ENCODE measurements around the gene TYROBP.
A peak's percentile ranks its signal among the peaks of the same experiment; 100 is the strongest.

TYROBP gene

DNA sequence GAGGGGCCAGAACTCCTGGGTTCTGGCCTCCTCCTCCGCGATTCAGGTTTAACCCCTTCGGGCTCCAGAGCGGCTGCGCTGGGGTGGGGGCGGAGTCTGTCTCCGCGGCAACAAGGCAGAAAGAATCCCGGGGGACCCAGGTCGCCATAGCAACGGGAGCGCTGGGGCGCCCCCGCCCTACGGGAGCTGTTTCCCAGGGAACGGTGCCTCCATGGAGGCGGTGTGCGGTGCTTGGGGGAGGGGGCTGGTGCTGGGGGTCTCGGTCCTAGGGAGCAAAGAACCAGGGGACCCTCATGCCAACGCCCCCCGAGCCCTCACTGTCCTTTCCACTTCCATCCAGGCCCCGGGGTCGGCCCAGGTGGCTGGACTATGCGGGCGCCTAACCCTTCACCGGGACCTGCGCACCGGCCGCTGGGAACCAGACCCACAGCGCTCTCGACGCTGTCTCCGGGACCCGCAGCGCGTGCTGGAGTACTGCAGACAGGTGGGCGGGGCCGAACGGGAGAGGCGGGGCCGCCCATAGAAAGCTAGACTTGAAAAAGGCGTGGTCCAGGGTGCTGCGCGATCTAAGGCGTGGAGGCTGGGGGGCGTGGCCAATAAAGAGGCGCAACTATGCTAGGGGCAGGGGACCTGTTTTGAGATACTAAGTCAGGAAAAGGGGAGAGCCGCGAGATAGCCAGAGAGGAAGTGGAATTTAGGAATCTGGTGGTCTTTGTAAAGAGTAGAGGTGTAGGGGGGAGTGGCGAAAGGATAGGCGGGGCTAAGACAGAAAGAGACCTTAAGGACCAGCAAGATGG is 38.6 kb downstream of the TYROBP start:
- peak; percentile 99 for DNase-seq

DNA sequence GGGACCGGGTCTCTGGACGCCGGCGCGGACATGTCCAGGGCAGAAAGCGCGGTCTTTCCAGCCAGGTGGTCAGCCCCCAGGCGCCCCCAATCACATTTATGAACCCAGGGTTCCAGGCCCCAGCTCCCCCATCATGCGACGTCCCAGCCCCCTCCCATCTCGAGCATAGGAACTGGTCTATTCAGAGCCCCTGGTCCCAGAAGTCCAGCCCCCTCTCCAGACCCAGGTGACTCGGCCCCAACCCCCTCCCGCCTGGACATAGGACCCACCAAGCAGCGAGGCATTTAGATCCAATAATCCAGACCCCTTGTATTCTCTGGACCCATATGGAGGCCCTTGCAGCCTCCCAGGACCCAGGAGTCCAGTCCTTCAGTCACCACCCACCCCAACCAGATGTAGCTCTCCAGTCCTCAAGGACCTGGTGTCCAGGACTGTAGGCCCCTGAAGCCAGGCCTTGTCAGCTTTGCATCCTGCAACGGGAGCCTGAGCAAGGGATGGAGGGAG is 39.2 kb downstream of the TYROBP start:
- peak; percentile 86 for DNase-seq

DNA sequence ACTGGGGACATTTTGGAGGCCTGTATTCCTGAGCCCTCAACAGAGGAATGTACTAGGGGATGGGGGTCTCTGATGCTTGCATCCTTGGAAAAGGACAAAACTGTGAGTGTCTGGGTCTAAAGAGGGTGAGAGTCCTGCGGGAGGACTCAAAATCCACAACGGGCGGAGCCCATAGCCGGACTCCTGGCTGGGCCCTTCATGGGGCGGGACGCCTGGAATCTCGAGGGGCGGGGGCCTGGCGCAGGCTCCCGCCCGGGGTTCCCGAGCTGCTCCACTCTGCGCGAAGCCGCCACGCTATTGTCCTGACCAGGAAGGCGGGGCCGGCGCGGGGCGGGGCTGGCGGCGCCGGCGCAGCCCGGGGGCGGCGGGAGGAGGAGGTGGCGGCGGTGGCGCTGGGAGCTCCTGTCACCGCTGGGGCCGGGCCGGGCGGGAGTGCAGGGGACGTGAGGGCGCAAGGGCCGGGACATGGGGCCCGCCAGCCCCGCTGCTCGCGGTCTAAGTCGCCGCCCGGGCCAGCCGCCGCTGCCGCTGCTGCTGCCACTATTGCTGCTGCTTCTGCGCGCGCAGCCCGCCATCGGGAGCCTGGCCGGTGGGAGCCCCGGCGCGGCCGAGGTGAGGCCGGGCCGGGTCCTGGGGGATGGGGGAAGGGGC is 39.8 kb downstream of the TYROBP start, which contains the start of gene APLP1:
Gene APLP1, plus strand, starts transcription at position 403 of the 651 bp plus-strand sequence. Its CDS starts 63 bp downstream, at position 466.
- peak; percentile 93 for DNase-seq

DNA sequence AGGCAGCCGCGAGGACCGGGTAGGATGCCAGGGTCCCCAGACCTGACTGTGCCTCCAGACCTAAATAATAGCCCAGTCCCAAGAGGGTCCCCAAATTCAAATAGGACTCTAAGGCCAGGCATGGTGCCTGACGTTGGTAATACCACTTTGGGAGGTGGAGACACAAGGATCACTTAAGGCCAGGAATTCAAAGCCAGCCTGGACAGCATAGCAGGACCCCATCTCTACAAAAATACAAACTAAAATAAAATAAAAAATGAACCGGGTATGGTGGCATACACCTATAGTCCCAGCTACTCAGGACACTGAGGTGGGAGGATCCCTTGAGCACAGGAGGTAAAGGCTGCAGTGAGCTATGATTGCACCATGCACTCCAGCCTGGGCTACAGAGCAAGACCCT is 45.1 kb downstream of the TYROBP start:
- no peak for DNase-seq

DNA sequence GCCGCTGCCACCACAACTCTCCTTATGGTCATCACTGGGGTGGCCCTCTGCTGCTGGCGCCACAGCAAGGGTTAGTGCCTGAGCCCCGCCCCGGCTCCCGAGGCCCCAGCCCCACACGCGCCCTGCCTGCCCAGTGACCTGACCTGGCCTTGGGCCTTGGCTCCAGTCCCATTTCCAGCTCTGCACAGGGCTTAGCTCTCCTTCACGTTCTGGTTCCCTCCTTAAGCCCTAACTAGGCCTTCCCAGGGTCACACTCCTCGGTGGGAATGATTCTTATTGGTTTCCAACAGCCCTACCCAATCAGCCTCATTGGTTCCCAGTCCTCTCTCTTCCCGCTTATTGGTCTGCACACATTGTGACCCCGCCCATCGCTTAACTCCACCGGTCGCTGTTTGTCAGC is 45.6 kb downstream of the TYROBP start:
- peak; percentile 38 for DNase-seq

DNA sequence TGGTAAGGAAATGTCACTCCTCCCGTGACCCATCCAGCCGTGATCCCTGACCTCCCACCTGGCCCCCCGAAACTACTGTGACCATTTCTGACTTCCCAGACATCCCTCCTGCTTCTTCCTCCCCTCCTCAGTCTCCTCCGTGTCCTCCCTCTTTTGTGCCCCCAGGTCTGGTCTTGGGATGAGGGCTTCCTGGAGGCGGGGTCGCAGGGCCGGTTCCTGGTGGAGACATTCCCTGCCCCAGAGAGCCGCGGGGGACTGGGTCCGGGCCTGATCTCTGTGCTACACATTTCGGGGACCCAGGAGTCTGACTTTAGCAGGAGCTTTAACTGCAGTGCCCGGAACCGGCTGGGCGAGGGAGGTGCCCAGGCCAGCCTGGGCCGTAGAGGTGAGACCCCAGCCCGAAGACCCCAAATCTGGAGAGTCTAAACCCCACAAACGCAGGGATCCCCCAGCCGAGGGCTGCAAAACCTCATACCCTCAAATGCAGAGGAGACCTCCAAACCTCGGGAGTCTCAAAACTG is 46.4 kb downstream of the TYROBP start:
- no peak for DNase-seq

DNA sequence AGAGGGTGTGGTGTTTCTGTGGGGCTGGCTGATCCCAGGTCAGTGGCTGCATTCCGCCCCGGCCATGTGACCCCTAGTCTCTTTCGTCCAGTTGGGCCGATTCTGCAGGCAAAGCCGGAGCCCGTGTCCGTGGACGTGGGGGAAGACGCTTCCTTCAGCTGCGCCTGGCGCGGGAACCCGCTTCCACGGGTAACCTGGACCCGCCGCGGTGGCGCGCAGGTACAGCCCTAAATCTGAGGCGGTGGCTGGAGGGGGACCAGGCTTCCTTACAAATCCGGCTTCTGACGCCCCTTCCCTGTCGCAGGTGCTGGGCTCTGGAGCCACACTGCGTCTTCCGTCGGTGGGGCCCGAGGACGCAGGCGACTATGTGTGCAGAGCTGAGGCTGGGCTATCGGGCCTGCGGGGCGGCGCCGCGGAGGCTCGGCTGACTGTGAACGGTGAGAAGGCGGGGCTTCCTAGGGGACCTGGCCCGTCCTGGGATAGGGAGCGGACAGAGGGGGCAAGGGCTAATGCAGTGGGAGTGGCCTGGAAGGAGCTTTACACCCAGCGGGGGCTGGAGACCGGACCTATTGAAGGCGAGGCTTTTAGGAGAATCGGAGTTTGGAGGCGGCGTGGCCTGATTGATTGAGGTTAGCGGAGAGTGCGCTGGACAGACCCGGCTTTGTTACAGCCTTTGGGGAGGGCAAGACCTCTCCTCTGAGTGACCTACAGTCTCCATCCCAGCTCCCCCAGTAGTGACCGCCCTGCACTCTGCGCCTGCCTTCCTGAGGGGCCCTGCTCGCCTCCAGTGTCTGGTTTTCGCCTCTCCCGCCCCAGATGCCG is 47.1 kb downstream of the TYROBP start:
- peak; percentile 85 for DNase-seq

DNA sequence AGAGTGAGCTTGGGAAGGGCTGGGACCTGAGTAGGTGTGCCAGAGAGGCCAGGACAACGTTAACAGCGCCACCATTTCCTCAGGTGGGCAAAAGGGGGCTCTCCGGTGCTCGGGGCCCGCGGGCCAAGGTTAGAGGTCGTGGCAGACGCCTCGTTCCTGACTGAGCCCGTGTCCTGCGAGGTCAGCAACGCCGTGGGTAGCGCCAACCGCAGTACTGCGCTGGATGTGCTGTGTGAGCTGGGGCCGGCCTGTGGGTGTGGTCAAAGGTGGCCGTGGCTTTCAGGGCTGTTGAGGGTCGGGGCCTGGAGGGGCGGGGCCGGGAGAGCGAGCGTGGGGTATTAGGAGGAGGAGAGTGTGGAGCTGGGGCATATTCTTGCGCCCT is 47.7 kb downstream of the TYROBP start:
- DNase-seq = no peak

DNA sequence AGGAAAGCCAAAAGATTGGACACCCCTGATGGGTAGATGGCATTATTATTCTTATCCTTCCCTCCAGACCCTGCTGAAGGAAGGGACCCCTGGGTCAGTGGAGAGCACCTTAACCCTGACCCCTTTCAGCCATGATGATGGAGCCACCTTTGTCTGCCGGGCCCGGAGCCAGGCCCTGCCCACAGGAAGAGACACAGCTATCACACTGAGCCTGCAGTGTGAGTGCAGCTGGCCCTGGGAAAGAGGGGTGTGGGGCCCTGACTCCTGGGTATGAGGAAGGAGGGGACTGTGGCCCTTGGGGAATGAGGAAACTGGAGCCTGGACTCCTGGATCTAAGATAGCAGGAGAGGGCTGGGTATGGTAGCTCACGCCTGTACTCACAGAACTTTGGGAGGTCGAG is 48.7 kb downstream of the TYROBP start:
- no peak for DNase-seq

DNA sequence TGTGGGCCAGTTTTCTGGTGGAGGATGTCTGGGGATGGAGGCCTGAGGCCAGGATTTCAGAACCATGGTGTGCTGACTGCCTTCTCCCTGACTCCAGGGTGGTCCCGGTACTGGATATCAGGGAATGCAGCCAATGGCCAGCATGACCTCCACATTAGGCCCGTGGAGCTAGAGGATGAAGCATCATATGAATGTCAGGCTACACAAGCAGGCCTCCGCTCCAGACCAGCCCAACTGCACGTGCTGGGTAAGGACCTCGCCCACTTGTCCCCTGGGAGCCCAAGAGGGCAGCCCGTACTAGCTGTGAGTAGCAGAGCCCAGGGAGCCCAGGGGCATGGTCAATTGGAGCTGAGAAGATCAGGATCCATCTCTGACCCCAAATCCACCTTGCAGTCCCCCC is 49.8 kb downstream of the TYROBP start:
- DNase-seq = no peak

DNA sequence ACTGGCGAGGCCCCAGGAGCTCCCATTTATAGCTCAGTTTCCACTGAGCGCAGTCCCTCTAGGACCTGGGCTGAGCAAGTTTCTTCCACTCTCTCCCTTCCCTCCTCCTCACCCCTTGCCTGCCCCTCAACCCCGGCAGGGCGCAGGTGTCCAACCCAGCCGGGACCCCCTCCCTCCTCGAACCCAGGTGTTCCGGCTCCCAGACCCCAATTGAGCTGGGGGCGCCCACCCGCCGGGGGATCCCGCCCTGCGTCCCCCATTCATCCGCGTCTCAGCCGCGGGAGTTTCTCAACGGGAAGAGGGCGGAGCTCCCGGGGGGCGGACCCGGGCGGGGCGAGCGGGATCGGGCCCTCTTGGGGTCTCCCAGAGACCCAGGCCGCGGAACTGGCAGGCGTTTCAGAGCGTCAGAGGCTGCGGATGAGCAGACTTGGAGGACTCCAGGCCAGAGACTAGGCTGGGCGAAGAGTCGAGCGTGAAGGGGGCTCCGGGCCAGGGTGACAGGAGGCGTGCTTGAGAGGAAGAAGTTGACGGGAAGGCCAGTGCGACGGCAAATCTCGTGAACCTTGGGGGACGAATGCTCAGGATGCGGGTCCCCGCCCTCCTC is 51.4 kb downstream of the TYROBP start, which contains the start of gene KIRREL2:
Gene KIRREL2, plus strand, starts transcription at position 366 of the 604 bp plus-strand sequence. Its CDS starts 209 bp downstream, at position 575.
- peak; percentile 63 for DNase-seq
